Dedifferentiated amniotic fluid mesenchymal stem cell (primary cell): ENCODE results near the gene HOXA13.

Experiments used
- DNase-seq: peaks from one replicate; pipeline ENCODE4 v3.0.0-alpha.2; 2016; ENCODE audit errors: extremely low spot score

HOXA13 gene

GRCh38 chr7:27148031-27148755 lies 51.7 kb downstream of the HOXA13 start:
- no peak for DNase-seq

DNA sequence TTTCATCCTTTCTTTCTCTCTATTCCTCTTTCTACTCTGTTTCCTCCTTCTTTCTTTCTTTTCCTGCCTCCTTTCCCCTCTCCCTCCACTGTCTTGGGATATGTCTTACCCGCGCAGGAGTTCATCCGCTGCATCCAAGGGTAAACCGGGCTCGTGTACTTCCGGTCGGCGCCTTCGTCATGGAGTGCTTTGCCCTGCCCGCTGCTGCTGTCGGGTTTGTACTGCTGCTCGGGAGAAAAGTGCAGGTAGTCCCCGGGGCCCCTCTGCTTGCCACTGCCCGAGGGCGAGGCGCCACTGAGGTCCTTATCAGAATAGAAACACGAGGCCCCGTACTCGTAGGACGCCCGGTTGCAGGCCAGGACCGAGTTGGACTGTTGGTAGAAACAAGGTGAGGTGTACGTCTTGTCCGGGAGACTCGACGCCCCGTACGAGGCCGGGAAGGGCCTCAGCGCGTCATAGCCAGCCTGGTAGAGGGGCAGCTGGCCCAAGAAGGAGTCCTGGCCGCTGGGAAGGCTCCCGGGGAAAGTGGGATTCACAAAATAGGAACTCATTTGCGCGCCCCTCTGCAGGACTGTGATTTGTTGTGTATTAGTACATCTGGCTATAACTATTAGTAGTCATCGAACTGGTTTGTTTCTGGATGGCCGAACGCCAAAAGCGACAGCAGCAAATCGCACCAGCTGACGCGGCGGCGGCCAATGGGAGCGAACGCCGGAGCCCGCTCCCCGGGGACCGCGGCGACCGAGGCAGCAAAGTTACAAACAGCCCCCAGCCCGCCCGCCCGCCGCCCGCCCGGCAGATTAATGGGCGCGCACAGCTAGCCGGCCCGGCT lies 52.5 kb downstream of the HOXA13 start, which contains the start of gene HOXA6:
HOXA6 (minus strand) TSS at position 576 of the 832 bp plus-strand sequence; CDS start at position 551, 25 bp downstream.
- DNase-seq: no peak

GRCh38 chr7:27146491-27147198 lies 53.2 kb downstream of the HOXA13 start:
- no peak for DNase-seq

DNA sequence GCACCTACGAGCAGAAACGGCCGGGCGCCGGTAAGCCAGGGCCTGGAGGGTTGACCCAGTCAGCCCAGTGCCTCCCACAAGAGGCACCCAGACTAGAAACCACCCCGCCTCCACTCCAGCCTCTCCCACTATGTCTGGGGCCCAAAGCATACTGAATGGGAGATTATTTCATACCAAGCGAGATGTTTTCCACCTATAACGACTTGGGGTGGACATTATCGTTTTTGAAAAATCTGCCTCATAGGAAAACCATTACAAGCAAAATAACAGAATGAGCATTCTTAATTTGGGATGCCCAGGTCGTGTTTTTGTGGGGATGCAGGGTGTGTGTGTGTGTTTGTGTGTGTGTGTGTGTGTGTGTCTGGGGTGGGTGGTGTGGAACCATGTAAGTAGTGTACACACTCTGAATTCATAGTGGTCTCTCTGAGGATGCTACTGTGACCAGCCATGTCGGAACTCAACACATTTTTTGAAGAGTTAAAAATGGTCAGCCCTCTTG lies 53.9 kb downstream of the HOXA13 start:
- no peak for DNase-seq

- no peak for DNase-seq
These were observed 54.6 kb downstream of the HOXA13 start for GRCh38 chr7:27145165-27145913.

DNA sequence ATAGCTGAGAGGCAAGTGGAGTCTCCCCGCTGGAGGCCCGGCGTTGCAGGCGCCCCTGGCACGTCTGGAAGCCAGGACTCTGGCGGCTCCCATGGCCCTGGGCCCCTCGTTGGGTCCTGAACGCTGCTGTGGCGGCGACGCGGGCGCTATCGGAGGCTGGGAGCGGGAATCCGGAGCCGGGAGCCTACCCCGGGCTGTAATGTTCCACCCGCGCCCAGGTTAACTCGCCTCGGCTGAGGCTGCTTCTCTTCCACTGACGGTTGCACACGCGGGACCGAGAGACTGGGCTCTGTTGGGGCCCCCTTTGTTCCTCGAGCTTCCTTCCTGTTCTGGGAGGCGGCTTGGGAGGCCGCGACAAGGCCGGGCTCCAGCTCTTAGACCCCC lies 55.1 kb downstream of the HOXA13 start:
- no peak for DNase-seq
